Vagina (tissue), 2 donors: Measurements from ENCODE around the gene ATP5IF1. TPM values are rescaled to one million over a fixed set of nuclear protein-coding genes. Genes with fewer than 3 reads are reported as not detected.

Source experiments
- DNase-seq, 2 donors: peaks; one replicate each; pipeline ENCODE4 v3.0.0-alpha.2; 2017; ENCODE audit errors: extremely low spot score in 2 of 2
- H3K27ac ChIP-seq: fragments of 200-600 bp; sonication (generic); one replicate; pipeline ENCODE4 v1.5.1; 2019
- H3K27me3 ChIP-seq: fragments of 200-600 bp; sonication (generic); one replicate; pipeline ENCODE4 v1.5.1; 2019
- H3K36me3 ChIP-seq, 2 donors: fragments of 200-600 bp; sonication (generic); one replicate each; pipeline ENCODE4 v1.5.1; 2017 to 2019
- H3K4me1 ChIP-seq: fragments of 200-600 bp; sonication (generic); one replicate; pipeline ENCODE4 v1.5.1; 2019
- H3K4me3 ChIP-seq, 2 donors: fragments of 200-600 bp; sonication (generic); 1 replicate in 1 of 2; 2 replicates in 1 of 2; pipeline ENCODE4 v1.5.1; 2016 to 2019
- H3K9me3 ChIP-seq: fragments of 200-600 bp; sonication (generic); one replicate; pipeline ENCODE4 v1.5.1; 2019
- CTCF ChIP-seq, 3 experiments: fragments of 450-650 bp in 2 of 3; fragments of 200-600 bp in 1 of 3; sonication (generic) in 1 of 3; IDR thresholded peaks; one replicate each; pipeline ENCODE4 v1.5.1; 2017 to 2019; ENCODE audit warnings: antibody characterized with exemption in 3 of 3, mild to moderate bottlenecking in 2 of 3, moderate library complexity in 2 of 3
- POLR2A ChIP-seq, 2 donors: fragments of 450-650 bp; IDR thresholded peaks; one replicate each; pipeline ENCODE4 v1.6.1; 2017; ENCODE audit warnings: antibody characterized with exemption in 2 of 2, mild to moderate bottlenecking in 2 of 2, moderate library complexity in 2 of 2
- POLR2AphosphoS5 ChIP-seq, 2 donors: sonication (generic); formaldehyde crosslinking; IDR thresholded peaks; one replicate each; pipeline ENCODE4 v1.9.0; 2017; ENCODE audit warnings: antibody characterized with exemption in 2 of 2, mild to moderate bottlenecking in 2 of 2, low read depth in 1 of 2; ENCODE audit not compliant: insufficient read depth in 1 of 2
- intact Hi-C: fragments of 100-400 bp; cut with DNase I; formaldehyde crosslinking; loops from one replicate; pipeline ENCODE4 v1.15.1; 2023
- total RNA-seq: library from RNA; depleted of rRNA; stranded (reverse); fragments of >200 nt; gene quantifications from one replicate; pipeline ENCODE4 v1.2.3, GENCODE V29; 2016

The ATP5IF1 gene
- total RNA-seq, 1 donor from 2014 or later = 224 TPM

- DNase-seq = no peak
- no peak overlapping the region for H3K4me3 ChIP-seq
- H3K4me1 ChIP-seq = no peaks in the 10 kb centered on the region
- H3K27me3 ChIP-seq = no peaks in the 10 kb centered on the region
- no peak for TF ChIP-seq POLR2AphosphoS5 (IDR thresholded peaks at IDR 0.05; ENCODE audit: insufficient read depth in 1 of 2, low read depth in 1 of 2)
- TF ChIP-seq CTCF (IDR thresholded peaks at IDR 0.05) = no peak
- TF ChIP-seq POLR2A (IDR thresholded peaks at IDR 0.05) = no peak
- H3K36me3 ChIP-seq = peaks cover 0 to 7% of the 10 kb centered on the region in 2 donors
- H3K27ac ChIP-seq = no peak overlapping the region
- intact Hi-C loops = no loop called here
- H3K9me3 ChIP-seq = no peaks in the 10 kb centered on the region
These were observed 50.2 kb downstream of the ATP5IF1 start for GRCh38 chr1:28286111-28286510.

Other genes starting within 250 kb of the ATP5IF1 start
- gene EYA3, start 147.5 kb upstream of the ATP5IF1 start, total RNA-seq = 16.0 TPM
- gene PTAFR, start 59.4 kb upstream of the ATP5IF1 start, total RNA-seq = 1.2 TPM
- 84.2 TPM for gene DNAJC8, start 3.1 kb upstream of the ATP5IF1 start, total RNA-seq
- 14.7 TPM for gene SESN2, start 23.4 kb downstream of the ATP5IF1 start, total RNA-seq
- 8.8 TPM for gene MED18, start 92.9 kb downstream of the ATP5IF1 start, total RNA-seq
- gene PHACTR4, start 133.6 kb downstream of the ATP5IF1 start, total RNA-seq = 28.7 TPM